Body of pancreas (tissue), 4 donors: ENCODE measurements around the gene KLHDC4.

Source experiments
- CTCF ChIP-seq, 7 experiments: fragments of 450-650 bp in 4 of 7; fragments of 200-600 bp in 3 of 7; sonication (generic) in 3 of 7; IDR thresholded peaks; one replicate each; pipeline ENCODE4 v1.5.1; 2016 to 2019; ENCODE audit warnings: antibody characterized with exemption in 7 of 7
- POLR2A ChIP-seq, 3 donors: fragments of 450-650 bp; IDR thresholded peaks; one replicate each; pipeline ENCODE4 v1.6.1; 2016; ENCODE audit warnings: antibody characterized with exemption in 3 of 3, mild to moderate bottlenecking in 2 of 3

- no peak for TF ChIP-seq CTCF (IDR thresholded peaks at IDR 0.05)
- TF ChIP-seq POLR2A (IDR thresholded peaks at IDR 0.05): peak; percentile 56 to 86 (median 83)
These were observed at the start of gene KLHDC4 for GRCh38 chr16:87765776-87766484.
